Endothelial cell of umbilical vein (primary cell): ENCODE data around the gene MTSS2. TPM values are rescaled to one million over a fixed set of nuclear protein-coding genes. Genes with fewer than 3 reads are reported as not detected.

Source experiments
- BruUV-seq: library from RNA; stranded (reverse); fragments of 400-500 nt; replicated peaks from 2 replicates; lab custom pipeline; 2021; lab: Mats Ljungman, UMichigan
- CTCF ChIA-PET: fragments of 300-600, 350-600 bp; sonication (Branson Sonifier 250); formaldehyde crosslinking; loops from one replicate; lab custom pipeline; 2021; ENCODE audit warnings: antibody characterized with exemption, inconsistent platforms; lab: Charles Lee
- POLR2A ChIA-PET: fragments of 300-600, 350-600 bp; sonication (Branson Sonifier 250); formaldehyde crosslinking; loops from one replicate; lab custom pipeline; 2021; ENCODE audit warnings: antibody characterized with exemption, inconsistent platforms; lab: Charles Lee
- DNase-seq: peaks from one replicate; pipeline ENCODE4 v3.0.0-alpha.2; 2011; ENCODE audit warnings: low read depth, low spot score
- FAIRE-seq: peaks from 2 replicates; lab custom pipeline; 2011; peaks lifted over from hg19 to GRCh38; lab: Jason Lieb, UNC
- H2AFZ ChIP-seq: 2 replicates; pipeline ENCODE4 v1.6.0; 2012; ENCODE audit warnings: low read depth, low read length, control low read depth, inconsistent platforms
- H3K27ac ChIP-seq: 2 replicates; pipeline ENCODE4 v1.5.1; 2011; ENCODE audit warnings: low read depth, mild to moderate bottlenecking, control low read depth, low read length, moderate library complexity; ENCODE audit not compliant: insufficient read depth
- H3K27me3 ChIP-seq, 2 experiments: 2 replicates each; pipeline versions ENCODE4 v1.6.0 to v1.6.1; 2011; ENCODE audit warnings: low read length in 2 of 2, mixed read lengths in 1 of 2; ENCODE audit not compliant: control insufficient read depth in 2 of 2, insufficient read depth in 2 of 2
- H3K36me3 ChIP-seq, 2 experiments: 2 replicates in 1 of 2; 3 replicates in 1 of 2; pipeline ENCODE4 v1.5.1; 2011; ENCODE audit warnings: low read length in 2 of 2, mild to moderate bottlenecking in 1 of 2, moderate library complexity in 1 of 2; ENCODE audit not compliant: control insufficient read depth in 2 of 2, insufficient read depth in 2 of 2; ENCODE audit errors: extremely low read depth in 1 of 2
- H3K4me1 ChIP-seq: 3 replicates; pipeline ENCODE4 v1.5.1; 2011; ENCODE audit warnings: mild to moderate bottlenecking, low read length; ENCODE audit not compliant: control insufficient read depth, insufficient read depth; ENCODE audit errors: extremely low read depth
- H3K4me2 ChIP-seq: 2 replicates; pipeline ENCODE4 v1.6.1; 2011; ENCODE audit warnings: low read length, control low read depth, mixed read lengths; ENCODE audit not compliant: insufficient read depth
- H3K4me3 ChIP-seq, 3 experiments: fragments of 200-600 bp in 1 of 3; sonication (generic), shearing (Covaris generic) in 1 of 3; replicated peaks in 1 of 3; 2 replicates each; pipeline ENCODE4 v1.5.1; 2011 to 2016; ENCODE audit warnings: control low read depth in 3 of 3, low read length in 3 of 3, mild to moderate bottlenecking in 2 of 3, inconsistent platforms in 1 of 3, low read depth in 1 of 3, moderate library complexity in 1 of 3; ENCODE audit not compliant: insufficient read depth in 1 of 3
- H3K79me2 ChIP-seq: 2 replicates; pipeline ENCODE4 v1.6.0; 2012; ENCODE audit warnings: low read length, inconsistent platforms; ENCODE audit not compliant: control insufficient read depth, insufficient read depth
- H3K9ac ChIP-seq: replicated peaks from 2 replicates; pipeline ENCODE3; 2011; ENCODE audit warnings: low read length, control low read depth; ENCODE audit not compliant: insufficient read depth; ENCODE audit errors: extremely low read depth
- H3K9me1 ChIP-seq: replicated peaks from 3 replicates; pipeline ENCODE4 v1.6.0; 2011; ENCODE audit warnings: mild to moderate bottlenecking, low read length; ENCODE audit not compliant: control insufficient read depth, insufficient read depth; ENCODE audit errors: extremely low read depth
- H3K9me3 ChIP-seq: replicated peaks from 2 replicates; pipeline ENCODE4 v1.5.1; 2012; ENCODE audit warnings: low read length, inconsistent platforms; ENCODE audit not compliant: control insufficient read depth, insufficient read depth
- H4K20me1 ChIP-seq: replicated peaks from 2 replicates; pipeline ENCODE3; 2011; ENCODE audit warnings: mild to moderate bottlenecking, low read length; ENCODE audit not compliant: control insufficient read depth, insufficient read depth; ENCODE audit errors: extremely low read depth
- GATA2 ChIP-seq: IDR thresholded peaks from 2 replicates; pipeline ENCODE4 v1.7.0; 2011; ENCODE audit warnings: low read depth, mild to moderate bottlenecking, moderate library complexity, mixed read lengths, low read length; ENCODE audit not compliant: insufficient read length, insufficient read depth
- JUN ChIP-seq: IDR thresholded peaks from 2 replicates; pipeline ENCODE4 v1.6.1; 2011; ENCODE audit warnings: borderline replicate concordance, low read depth; ENCODE audit not compliant: insufficient read length, insufficient read depth
- MAX ChIP-seq: IDR thresholded peaks from 2 replicates; pipeline ENCODE4 v1.6.1; 2011; ENCODE audit not compliant: insufficient read depth, insufficient read length
- MYC ChIP-seq: IDR thresholded peaks from one replicate; pipeline ENCODE4 v1.6.1; 2011; ENCODE audit warnings: mild to moderate bottlenecking, low read depth, low read length
- dilution Hi-C: fragments of 300-500 bp; cut with MboI; formaldehyde crosslinking; loops from one replicate; pipeline ENCODE4 v1.15.0; 2019; ENCODE audit warnings: low sequenced_read_pairs; ENCODE audit not compliant: extremely low pct_ligation_motif_present
- intact Hi-C: fragments of 100-400 bp; cut with micrococcal nuclease; formaldehyde crosslinking; loops from one replicate; pipeline ENCODE4 v1.10.0; 2022
- polyA plus RNA-seq, 4 experiments: library from polyadenylated mRNA; depleted of rRNA in 3 of 4; stranded (reverse) in 3 of 4; unstranded in 1 of 4; fragments of >200 nt; gene quantifications; 2 replicates each; pipeline versions ENCODE4 v1.2.1 to v1.2.3, GENCODE V29; 2011 to 2012; ENCODE audit warnings: missing spikeins in 1 of 4
- total RNA-seq: library from RNA; stranded (reverse); gene quantifications from 2 replicates; pipeline ENCODE4 v1.2.3, GENCODE V29; 2021

Gene MTSS2
- total and polyA plus RNA-seq, 2 donors (not counting 3 experiments of a cell fraction or from before 2014, with no cell fraction given) = 38.4 to 42.3 TPM

GRCh38 chr16:70725024-70725911 lies 39.4 kb upstream of the MTSS2 start:
- Histone ChIP-seq H3K36me3 (peaks cover 0 to 10% of the 10 kb centered on the region in 2 experiments), H3K9me3 (no peaks in the 10 kb centered on the region), H3K27me3 (no peaks in the 10 kb centered on the region), H3K27ac (no peak overlapping the region), H3K9ac (no peak overlapping the region), H2AFZ (no peak overlapping the region), H3K4me1 (no peaks in the 10 kb centered on the region), H3K4me3 (no peak overlapping the region), H4K20me1 (no peaks in the 10 kb centered on the region), H3K79me2 (no peaks in the 10 kb centered on the region), H3K4me2 (no peak overlapping the region), H3K9me1 (no peaks in the 10 kb centered on the region)
- TF ChIP-seq GATA2 (no peak), MAX (no peak), JUN (no peak), MYC (no peak)
- intact Hi-C loops = no loop called here
- no peak for FAIRE-seq
- no peak for DNase-seq
- ChIA-PET POLR2A (no interaction called here), CTCF (interaction anchor here (0.9 to 1.7 kb wide), 2 partner anchors 10 to 13 kb away, joined by 3 to 8 read pairs; no protein-coding TSS in a partner anchor)
- BruUV-seq = no TSS peak
- dilution Hi-C loops = no loop called here
